Measurements from ENCODE around the gene ZIC1.

DNA sequence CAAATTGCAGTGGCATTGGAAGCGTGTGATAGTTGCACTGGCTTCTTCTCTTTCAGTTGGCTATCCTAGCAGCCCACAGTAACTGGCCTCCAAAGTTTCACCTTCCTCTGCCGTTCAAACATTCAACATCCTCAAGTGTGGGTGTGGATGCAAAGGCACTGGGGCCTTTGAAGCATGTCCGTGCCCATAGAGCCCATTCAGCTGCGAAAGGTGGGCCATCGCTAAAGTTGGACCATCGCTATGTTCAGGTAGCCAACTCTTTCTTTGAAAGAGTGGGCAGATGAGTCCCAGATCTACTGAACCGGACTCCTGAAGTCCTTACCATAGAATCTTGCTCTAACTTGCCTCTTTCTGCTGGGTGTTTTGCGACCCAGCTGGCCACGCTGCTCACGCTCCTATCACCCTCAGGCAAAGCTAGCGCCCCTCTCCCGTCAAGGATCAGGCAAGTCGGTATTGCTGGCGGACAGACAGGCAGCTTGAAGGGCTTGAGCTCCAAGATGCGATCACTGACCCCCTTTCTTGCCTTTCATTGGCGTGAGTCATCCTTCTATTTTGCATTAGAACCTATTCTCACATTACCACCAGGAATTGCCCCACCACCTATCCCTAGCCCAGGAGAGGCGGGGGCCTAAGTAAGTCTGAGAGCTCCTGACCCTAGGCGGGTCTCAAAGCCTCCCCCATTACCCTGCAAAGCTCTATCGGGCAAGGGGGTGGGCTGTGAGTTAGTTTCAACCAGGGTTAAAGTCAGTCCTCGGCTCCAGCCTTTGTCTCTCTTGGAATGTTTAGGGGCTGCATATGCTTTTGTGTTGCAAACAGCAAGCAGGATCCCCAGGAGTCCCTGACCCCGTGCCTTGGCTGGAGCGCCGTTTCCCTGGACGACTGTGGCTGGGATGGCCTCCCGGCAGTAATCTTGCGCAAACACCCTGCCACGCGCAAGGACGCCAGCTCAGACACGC is 31.5 kb upstream of the ZIC1 start:
- no peak for TF ChIP-seq ZBTB21 (tag by site-specific recombination; IDR thresholded peaks at IDR 0.05)
- no peak for TF ChIP-seq CTCF (tag by site-specific recombination; IDR thresholded peaks at IDR 0.05)

Measured in HEK293 (cell line).